Heart left ventricle (tissue), 13 donors: ENCODE results near the gene MAP4K4.

ENCODE experiments used
- CTCF ChIP-seq, 12 donors: fragments of 200-600 bp; sonication (generic) in 4 of 12; IDR thresholded peaks; one replicate each; pipeline versions ENCODE4 v1.5.0 to v1.8.0; 2018 to 2022; ENCODE audit warnings: antibody characterized with exemption in 12 of 12, mild to moderate bottlenecking in 5 of 12
- POLR2A ChIP-seq, 2 donors: fragments of 450-650 bp; IDR thresholded peaks; one replicate each; pipeline ENCODE4 v1.6.1; 2017; ENCODE audit warnings: antibody characterized with exemption in 2 of 2, mild to moderate bottlenecking in 2 of 2, moderate library complexity in 2 of 2
- donor health status: ischemic (EF 13 %, LVEDD 7.1; RV severe dilation, severe dysfunction).
- donor health status: DM: no; HTN: yes; CAD: no.
- donor health status: DM: no; HTN: no; CAD: no.
- donor health status: ischemic (EF 25% LVEDD 6.9; RV normal size, moderate dysfunction).
- donor health status: ischemic (EF 25% LVEDD 5.7; RV mildly dilated, moderate dysfunction).
- donor health status: ischemic (EF 35%, LVEDD 5.7; RV mildly dilated, moderate dysfunction).
- donor health status: nonischemic (EF 11% LVEDD 7.7; RV severe dilation, severe dysfunction).
- donor health status: DM: yes; HTN: yes; CAD: no.
- donor health status: PGD.
- donor health status: ischemic (EF 29% LVEDD 5.4; RV normal size, mild dysfunction).
- donor health status: nonischemic (EF 23%, LVEDD 6.1; RV moderate dilation, normal function).

GRCh38 chr2:101796825-101797600, 99.5 kb downstream of the MAP4K4 start:
- TF ChIP-seq CTCF (IDR thresholded peaks at IDR 0.05) (no peak), POLR2A (IDR thresholded peaks at IDR 0.05) (no peak)
